MM.1S (cell line): ENCODE measurements around the gene HSPB2.

ENCODE experiments used
- CTCF ChIP-seq: fragments of 300-600 bp; sonication (generic); IDR thresholded peaks from 2 replicates; pipeline ENCODE4 v1.5.1; 2016; ENCODE audit warnings: antibody characterized with exemption, low read length, mixed read lengths
- EZH2phosphoT487 ChIP-seq: fragments of 300-600 bp; sonication (generic); IDR thresholded peaks from 2 replicates; pipeline ENCODE4 v1.6.1; 2018; ENCODE audit warnings: antibody characterized with exemption, low read length

GRCh38 chr11:111961389-111962300 is 49.1 kb downstream of the HSPB2 start:
- no peak for TF ChIP-seq EZH2phosphoT487
- no peak for TF ChIP-seq CTCF
